Measurements from ENCODE around the gene DNAL4.

The DNAL4 gene

GRCh38 chr22:38777087-38777671 lies 16.8 kb downstream of the DNAL4 start:
- H3K36me3 ChIP-seq (replicated peaks; ENCODE audit: low read depth, low read length): no peaks in the 10 kb centered on the region
- no peaks in the 10 kb centered on the region for H3K27me3 ChIP-seq (ENCODE audit: low read depth, low read length)
- H3K4me2 ChIP-seq (ENCODE audit: low read length): no peak overlapping the region
- H3K4me3 ChIP-seq (ENCODE audit: low read length): no peak overlapping the region
- no peaks in the 10 kb centered on the region for H3K79me2 ChIP-seq (ENCODE audit: low read length)
- TF ChIP-seq CTCF (IDR thresholded peaks at IDR 0.05; ENCODE audit: low read depth, low read length) (no peak), EZH2phosphoT487 (IDR thresholded peaks at IDR 0.05; ENCODE audit: low read depth) (no peak)
- H3K27ac ChIP-seq (ENCODE audit: low read length): no peak overlapping the region
- H3K9ac ChIP-seq (ENCODE audit: low read length): no peak overlapping the region
- H3K4me1 ChIP-seq (ENCODE audit: low read length): no peaks in the 10 kb centered on the region
- no peak overlapping the region for H2AFZ ChIP-seq (ENCODE audit: low read depth, low read length)
- H3K9me3 ChIP-seq (ENCODE audit: insufficient read depth, low read length): no peaks in the 10 kb centered on the region
- no peaks in the 10 kb centered on the region for H4K20me1 ChIP-seq (ENCODE audit: insufficient read depth, low read length)

GRCh38 chr22:38776086-38776485 lies 17.9 kb downstream of the DNAL4 start:
- no peaks in the 10 kb centered on the region for H3K36me3 ChIP-seq (replicated peaks; ENCODE audit: low read depth, low read length)
- H3K9ac ChIP-seq (ENCODE audit: low read length): no peak overlapping the region

GRCh38 chr22:38775656-38776055 lies 18.3 kb downstream of the DNAL4 start:
- no peaks in the 10 kb centered on the region for H3K4me1 ChIP-seq (ENCODE audit: low read length)
- H3K36me3 ChIP-seq (replicated peaks; ENCODE audit: low read depth, low read length): no peaks in the 10 kb centered on the region
- no peak for TF ChIP-seq CTCF (IDR thresholded peaks at IDR 0.05; ENCODE audit: low read depth, low read length)
- TF ChIP-seq EZH2phosphoT487 (IDR thresholded peaks at IDR 0.05; ENCODE audit: low read depth): no peak
- no peak overlapping the region for H3K27ac ChIP-seq (ENCODE audit: low read length)
- H3K9me3 ChIP-seq (ENCODE audit: insufficient read depth, low read length): no peaks in the 10 kb centered on the region
- H4K20me1 ChIP-seq (ENCODE audit: insufficient read depth, low read length): no peaks in the 10 kb centered on the region
- H3K4me2 ChIP-seq (ENCODE audit: low read length): no peak overlapping the region
- no peaks in the 10 kb centered on the region for H3K27me3 ChIP-seq (ENCODE audit: low read depth, low read length)
- H2AFZ ChIP-seq (ENCODE audit: low read depth, low read length): no peak overlapping the region
- no peak overlapping the region for H3K9ac ChIP-seq (ENCODE audit: low read length)
- H3K79me2 ChIP-seq (ENCODE audit: low read length): no peaks in the 10 kb centered on the region
- no peak overlapping the region for H3K4me3 ChIP-seq (ENCODE audit: low read length)

More at GRCh38 chr22:38776086-38776485, 17.9 kb downstream of the DNAL4 start:
- TF ChIP-seq CTCF (IDR thresholded peaks at IDR 0.05; ENCODE audit: low read depth, low read length) (no peak), EZH2phosphoT487 (IDR thresholded peaks at IDR 0.05; ENCODE audit: low read depth) (no peak)
- Histone ChIP-seq H3K9me3 (ENCODE audit: insufficient read depth, low read length) (no peaks in the 10 kb centered on the region), H3K4me3 (ENCODE audit: low read length) (no peak overlapping the region), H3K79me2 (ENCODE audit: low read length) (no peaks in the 10 kb centered on the region), H4K20me1 (ENCODE audit: insufficient read depth, low read length) (no peaks in the 10 kb centered on the region), H3K27me3 (ENCODE audit: low read depth, low read length) (no peaks in the 10 kb centered on the region), H3K4me1 (ENCODE audit: low read length) (no peaks in the 10 kb centered on the region), H3K27ac (ENCODE audit: low read length) (no peak overlapping the region), H3K4me2 (ENCODE audit: low read length) (no peak overlapping the region), H2AFZ (ENCODE audit: low read depth, low read length) (no peak overlapping the region)

GRCh38 chr22:38774496-38775166 lies 19.3 kb downstream of the DNAL4 start:
- H3K4me3 ChIP-seq (ENCODE audit: low read length): no peak overlapping the region
- H3K79me2 ChIP-seq (ENCODE audit: low read length): no peaks in the 10 kb centered on the region
- no peak overlapping the region for H3K9ac ChIP-seq (ENCODE audit: low read length)
- H3K27ac ChIP-seq (ENCODE audit: low read length): no peak overlapping the region
- H3K36me3 ChIP-seq (replicated peaks; ENCODE audit: low read depth, low read length): no peaks in the 10 kb centered on the region
- TF ChIP-seq CTCF (IDR thresholded peaks at IDR 0.05; ENCODE audit: low read depth, low read length) (no peak), EZH2phosphoT487 (IDR thresholded peaks at IDR 0.05; ENCODE audit: low read depth) (no peak)
- H3K27me3 ChIP-seq (ENCODE audit: low read depth, low read length): no peaks in the 10 kb centered on the region
- no peak overlapping the region for H3K4me2 ChIP-seq (ENCODE audit: low read length)
- H3K4me1 ChIP-seq (ENCODE audit: low read length): no peaks in the 10 kb centered on the region
- H3K9me3 ChIP-seq (ENCODE audit: insufficient read depth, low read length): no peaks in the 10 kb centered on the region
- H2AFZ ChIP-seq (ENCODE audit: low read depth, low read length): no peak overlapping the region
- H4K20me1 ChIP-seq (ENCODE audit: insufficient read depth, low read length): no peaks in the 10 kb centered on the region

All from OCI-LY3 (cell line).